GM10266 (cell line): ENCODE results near the gene NBAS.
"Not testable (repeated sequence)": the region's sequence is repeated elsewhere in the genome, so short reads cannot be mapped to it uniquely, and the experiment has no call there.

Experiments used
- DNase-seq: peaks from one replicate; pipeline ENCODE4 v3.0.0; 2012; ENCODE audit errors: extremely low spot score
- TF ChIP-seq, protein P1 (sequence below): IDR thresholded peaks from 2 replicates; pipeline ENCODE4 v1.5.1; 2012; ENCODE audit warnings: mild to moderate bottlenecking, low read depth; ENCODE audit not compliant: control insufficient read depth, insufficient read depth; ENCODE audit errors: missing control alignments

The NBAS gene

DNA sequence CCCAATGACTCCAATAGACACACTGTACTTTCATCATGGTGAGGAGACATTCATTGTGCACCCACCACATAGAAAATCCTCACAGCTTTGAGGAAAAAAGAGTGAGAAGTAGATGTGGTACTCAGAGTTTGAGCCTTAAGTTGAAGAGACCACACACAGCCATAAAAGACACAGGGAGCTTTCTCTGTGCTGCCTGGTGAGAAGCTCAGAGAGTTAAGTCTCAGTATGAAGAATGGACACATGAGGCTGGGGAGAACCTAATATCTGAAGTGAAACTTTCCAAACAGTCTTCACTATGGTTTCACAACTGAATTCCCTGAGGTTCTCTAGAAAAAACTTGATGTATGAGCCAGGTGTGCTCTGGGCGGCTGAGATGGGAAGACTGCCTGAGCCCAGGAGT lies 237.9 kb downstream of the NBAS start:
- TF ChIP-seq, protein P1, sequence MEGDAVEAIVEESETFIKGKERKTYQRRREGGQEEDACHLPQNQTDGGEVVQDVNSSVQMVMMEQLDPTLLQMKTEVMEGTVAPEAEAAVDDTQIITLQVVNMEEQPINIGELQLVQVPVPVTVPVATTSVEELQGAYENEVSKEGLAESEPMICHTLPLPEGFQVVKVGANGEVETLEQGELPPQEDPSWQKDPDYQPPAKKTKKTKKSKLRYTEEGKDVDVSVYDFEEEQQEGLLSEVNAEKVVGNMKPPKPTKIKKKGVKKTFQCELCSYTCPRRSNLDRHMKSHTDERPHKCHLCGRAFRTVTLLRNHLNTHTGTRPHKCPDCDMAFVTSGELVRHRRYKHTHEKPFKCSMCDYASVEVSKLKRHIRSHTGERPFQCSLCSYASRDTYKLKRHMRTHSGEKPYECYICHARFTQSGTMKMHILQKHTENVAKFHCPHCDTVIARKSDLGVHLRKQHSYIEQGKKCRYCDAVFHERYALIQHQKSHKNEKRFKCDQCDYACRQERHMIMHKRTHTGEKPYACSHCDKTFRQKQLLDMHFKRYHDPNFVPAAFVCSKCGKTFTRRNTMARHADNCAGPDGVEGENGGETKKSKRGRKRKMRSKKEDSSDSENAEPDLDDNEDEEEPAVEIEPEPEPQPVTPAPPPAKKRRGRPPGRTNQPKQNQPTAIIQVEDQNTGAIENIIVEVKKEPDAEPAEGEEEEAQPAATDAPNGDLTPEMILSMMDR = no peak
- DNase-seq = no peak

DNA sequence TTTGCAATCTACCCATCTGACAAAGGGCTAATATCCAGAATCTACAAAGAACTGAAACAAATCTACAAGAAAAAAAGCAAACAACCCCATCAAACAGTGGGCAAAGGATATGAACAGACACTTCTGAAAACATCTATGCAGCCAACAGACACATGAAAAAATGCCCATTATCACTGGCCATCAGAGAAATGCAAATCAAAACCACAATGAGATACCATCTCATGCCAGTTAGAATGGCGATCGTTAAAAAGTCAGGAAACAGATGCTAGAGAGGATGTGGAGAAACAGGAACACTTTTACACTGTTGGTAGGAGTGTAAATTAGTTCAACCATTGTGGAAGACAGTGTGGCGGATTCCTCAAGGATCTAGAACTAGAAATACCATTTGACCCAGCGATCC lies 239.7 kb downstream of the NBAS start:
- not testable (repeated sequence) for DNase-seq

GRCh38 chr2:15316370-15316814 lies 244.7 kb downstream of the NBAS start:
- TF ChIP-seq, protein P1 = no peak
- no peak for DNase-seq

GRCh38 chr2:15315411-15315810 lies 245.7 kb downstream of the NBAS start:
- no peak for DNase-seq
- TF ChIP-seq, protein P1 = no peak

GRCh38 chr2:15313657-15314056 lies 247.5 kb downstream of the NBAS start:
- peak; percentile 32 for DNase-seq
- TF ChIP-seq, protein P1 = no peak

DNA sequence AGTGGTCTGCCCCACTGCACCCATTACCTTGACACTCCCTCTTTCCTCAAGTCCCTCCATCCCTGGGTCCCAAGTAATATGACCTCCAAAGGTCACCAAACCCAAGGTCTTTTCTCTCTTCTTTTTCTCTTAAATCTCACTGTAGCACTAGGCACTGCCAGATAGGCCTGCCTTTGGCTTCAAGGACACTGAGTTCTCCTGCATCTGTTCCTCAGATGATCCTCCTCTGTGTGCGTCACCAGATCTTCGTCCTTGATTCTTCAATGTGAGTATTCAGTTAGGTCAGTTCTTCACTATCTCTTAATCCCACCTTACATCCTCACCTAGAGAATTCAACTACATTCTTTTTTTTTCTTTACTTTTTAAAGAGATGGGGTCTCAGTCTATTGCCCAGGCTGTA lies 249.2 kb downstream of the NBAS start:
- TF ChIP-seq, protein P1 = no peak
- no peak for DNase-seq

DNA sequence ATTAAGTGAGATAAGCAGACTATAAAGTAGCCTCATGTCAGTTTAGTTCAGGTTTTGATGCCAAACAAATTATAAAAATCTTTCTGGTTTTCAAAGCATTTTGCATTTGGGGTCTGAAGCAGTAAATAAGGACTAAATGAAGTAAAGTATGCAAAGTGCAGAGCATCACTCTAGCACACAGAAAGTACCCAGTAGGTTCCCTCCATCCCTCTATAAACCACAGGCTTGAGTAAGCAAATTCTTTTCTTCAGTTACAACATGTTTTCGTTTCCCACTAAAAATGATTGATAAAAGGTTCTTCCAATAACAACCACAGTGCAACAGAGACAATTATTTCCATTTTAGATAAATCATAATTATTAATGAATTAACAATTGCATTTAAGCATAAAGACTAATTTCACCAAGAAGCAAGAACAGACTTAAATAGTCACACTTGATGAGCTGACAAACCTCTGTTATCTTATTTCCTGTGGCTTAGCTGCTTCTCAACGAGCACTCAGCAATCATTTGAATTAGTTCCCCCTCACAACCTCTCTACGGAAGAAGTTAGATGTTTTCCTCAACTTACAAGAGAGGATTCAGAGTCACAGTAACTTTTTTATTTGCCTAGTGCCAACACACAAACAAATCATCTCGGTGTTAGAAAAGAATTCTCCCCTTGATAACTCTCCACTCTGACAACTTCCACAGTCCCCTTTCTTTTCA lies 249.8 kb downstream of the NBAS start:
- peak; percentile 21 for DNase-seq
- TF ChIP-seq, protein P1 = no peak

DNA sequence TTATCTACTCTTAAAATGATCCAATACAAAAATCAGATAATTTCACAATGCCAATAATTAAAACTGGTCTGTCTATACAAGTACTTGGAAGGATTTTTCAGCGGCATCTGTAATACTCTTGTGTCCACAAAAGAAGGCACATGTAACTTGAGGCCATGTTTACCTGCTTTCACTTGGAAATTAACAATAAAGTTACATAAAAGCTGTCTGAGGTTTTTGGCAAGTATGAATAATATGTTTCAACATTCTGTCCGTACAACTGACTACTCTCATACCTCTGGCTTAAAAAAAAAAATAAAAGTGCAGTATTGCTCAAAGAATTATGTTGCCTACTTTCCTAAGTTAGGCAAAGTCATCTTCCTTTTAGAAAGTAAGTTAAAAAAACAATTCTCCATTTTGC lies 253.6 kb downstream of the NBAS start:
- DNase-seq = no peak
- TF ChIP-seq, protein P1 = no peak
